BLaER1 treated with 17β-estradiol and CSF1 and Interleukin-3, amounts not matched to agents 10 nM and 100 nM (cell line): ENCODE data around the gene NFIX.

Experiments
- H3K27ac ChIP-seq, 11 experiments: shearing (Covaris generic); formaldehyde crosslinking; 2 replicates each; pipeline ENCODE4 v1.8.1; 2022
- H3K27me3 ChIP-seq, 11 experiments: shearing (Covaris generic); formaldehyde crosslinking; 2 replicates each; pipeline ENCODE4 v1.8.1; 2022
- H3K36me3 ChIP-seq, 11 experiments: shearing (Covaris generic); formaldehyde crosslinking; 2 replicates each; pipeline ENCODE4 v1.8.1; 2022
- H3K4me1 ChIP-seq, 10 experiments: shearing (Covaris generic); formaldehyde crosslinking; 2 replicates each; pipeline ENCODE4 v1.8.1; 2022
- H3K4me2 ChIP-seq, 11 experiments: shearing (Covaris generic); formaldehyde crosslinking; 2 replicates each; pipeline ENCODE4 v1.8.1; 2022
- H3K4me3 ChIP-seq, 10 experiments: shearing (Covaris generic); formaldehyde crosslinking; 2 replicates each; pipeline ENCODE4 v1.8.1; 2022
- H3K9ac ChIP-seq, 11 experiments: shearing (Covaris generic); formaldehyde crosslinking; 2 replicates each; pipeline ENCODE4 v1.8.1; 2022
- H3K9me3 ChIP-seq, 11 experiments: shearing (Covaris generic); formaldehyde crosslinking; replicated peaks in 1 of 11; 2 replicates each; pipeline ENCODE4 v1.8.1; 2022
- H4K20me1 ChIP-seq, 11 experiments: shearing (Covaris generic); formaldehyde crosslinking; 2 replicates each; pipeline ENCODE4 v1.8.1; 2022
- Cebpa-rat ChIP-seq, 11 experiments: shearing (Covaris generic); IDR thresholded peaks; 2 replicates each; pipeline ENCODE4 v1.8.1; 2022

The NFIX gene

DNA sequence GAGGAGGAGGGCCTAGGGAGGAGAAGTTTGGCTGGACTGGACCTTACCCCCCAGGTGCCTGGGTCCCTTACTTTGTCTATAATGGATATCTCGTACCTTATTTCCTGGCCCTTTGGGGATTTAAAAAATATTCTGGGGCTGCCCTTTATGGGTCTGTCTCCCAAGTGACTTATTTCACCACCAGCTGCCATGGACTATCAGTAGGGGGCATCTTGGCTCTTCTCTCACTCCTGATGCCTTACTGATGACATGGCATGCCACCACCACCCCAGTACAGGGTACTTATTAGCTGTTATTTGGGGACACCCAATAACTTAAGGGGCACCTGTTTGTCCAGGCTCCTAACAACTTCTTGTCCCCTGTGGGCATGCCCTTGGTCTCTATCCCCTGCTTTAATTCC, 38.0 kb downstream of the NFIX start:
- Histone ChIP-seq H3K4me2 (peak overlapping the region in 9 of 11 experiments; percentile 29 to 78 (median 70); a peak in 17 of 22 replicates), H3K27ac (peak overlapping the region in 2 of 11 experiments; percentile 8 to 54; a peak in 1 of 22 replicates), H3K9me3 (no peaks in the 10 kb centered on the region), H3K27me3 (no peaks in the 10 kb centered on the region), H3K36me3 (peaks cover 0 to 28% (median 0%) of the 10 kb centered on the region in 11 experiments; a peak in 5 of 22 replicates), H4K20me1 (peaks cover 0 to 88% (median 28%) of the 10 kb centered on the region in 11 experiments; a peak in 14 of 22 replicates), H3K9ac (peak overlapping the region in 2 of 11 experiments; percentile 7 to 58; a peak in 1 of 22 replicates), H3K4me1 (peaks cover 28 to 99% (median 86%) of the 10 kb centered on the region in 10 experiments), H3K4me3 (no peak overlapping the region)
- no peak for TF ChIP-seq Cebpa-rat (IDR thresholded peaks at IDR 0.05)

DNA sequence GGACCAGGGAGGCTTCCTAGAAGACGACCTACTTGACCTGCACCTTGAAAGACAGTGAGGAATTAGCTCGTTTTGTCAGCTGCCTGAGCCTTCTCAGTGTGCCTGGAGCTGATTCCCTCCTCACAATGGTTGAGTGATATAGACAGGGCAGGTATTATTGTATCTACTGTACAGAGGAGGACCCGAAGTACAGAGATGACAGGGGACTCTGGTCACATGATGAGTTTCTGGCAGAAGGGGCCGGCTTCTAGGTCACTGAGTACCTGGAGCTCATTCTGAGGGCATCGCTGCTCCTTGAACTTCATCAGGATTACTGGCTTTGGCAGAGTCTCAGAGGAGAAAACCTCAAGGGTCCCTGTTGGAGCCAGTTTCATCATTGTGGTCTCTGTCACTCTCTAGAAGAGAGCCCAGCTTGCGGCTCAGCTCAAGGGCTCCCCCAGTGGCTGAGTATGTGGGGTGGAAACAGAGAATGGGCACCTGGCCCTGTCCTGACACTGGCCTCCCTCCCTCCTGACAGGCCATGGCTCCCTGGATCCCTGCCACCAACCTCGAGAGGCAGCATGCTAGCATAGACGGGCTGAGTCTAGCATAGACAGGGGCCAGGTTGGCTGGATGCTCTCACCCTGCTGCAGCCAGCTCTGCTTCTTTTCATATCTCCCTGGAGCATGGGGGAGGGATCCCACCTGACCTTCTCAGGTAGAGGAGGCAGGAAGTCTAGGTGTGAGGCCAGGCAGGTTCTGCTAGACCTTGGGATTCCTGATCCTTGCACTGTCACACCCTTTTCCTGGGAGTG, 38.7 kb downstream of the NFIX start:
- Histone ChIP-seq H3K4me2 (peak overlapping the region in 10 of 11 experiments; percentile 15 to 78 (median 64); a peak in 20 of 22 replicates), H3K36me3 (peaks cover 0 to 22% (median 0%) of the 10 kb centered on the region in 11 experiments; a peak in 3 of 22 replicates), H3K9ac (peak overlapping the region in 2 of 11 experiments; percentile 2 to 7; a peak in 1 of 22 replicates), H3K27me3 (no peaks in the 10 kb centered on the region), H3K4me3 (no peak overlapping the region), H3K9me3 (no peaks in the 10 kb centered on the region), H3K4me1 (peaks cover 28 to 98% (median 79%) of the 10 kb centered on the region in 10 experiments), H3K27ac (0 out of 22 replicates have a peak overlapping the region, but pooled peaks of 2 of the 11 experiments have one; percentile 6 to 8), H4K20me1 (peaks cover 0 to 90% (median 35%) of the 10 kb centered on the region in 11 experiments; a peak in 14 of 22 replicates)
- TF ChIP-seq Cebpa-rat (IDR thresholded peaks at IDR 0.05): peak in 3 of 11 experiments; percentile 20 to 52 (median 46); a peak in 2 of 22 replicates

DNA sequence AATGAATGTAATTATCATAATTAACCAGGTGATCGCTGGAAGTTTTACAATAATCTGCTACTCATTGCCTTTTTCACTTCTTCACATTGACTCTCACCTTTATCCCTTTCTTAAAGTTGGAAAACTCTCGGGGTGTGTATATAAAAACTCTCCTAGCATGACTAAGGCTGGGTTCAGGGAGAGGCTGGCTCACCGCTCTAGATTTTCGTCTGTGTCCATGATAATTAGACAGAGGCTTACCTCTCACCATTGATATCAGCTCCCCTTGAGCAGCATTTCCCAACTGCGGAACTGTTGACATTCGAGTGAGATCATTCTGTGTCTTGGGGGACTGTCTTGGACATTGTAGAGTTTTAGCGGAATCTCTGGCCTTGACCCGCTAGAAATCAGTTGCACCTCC, 39.4 kb downstream of the NFIX start:
- no peaks in the 10 kb centered on the region for H3K9me3 ChIP-seq
- peak overlapping the region in 2 of 11 experiments; percentile 51 to 70; a peak in 2 of 22 replicates for H3K4me2 ChIP-seq
- no peak overlapping the region for H3K9ac ChIP-seq
- H4K20me1 ChIP-seq: peaks cover 0 to 93% (median 40%) of the 10 kb centered on the region in 11 experiments; a peak in 14 of 22 replicates
- peaks cover 28 to 98% (median 75%) of the 10 kb centered on the region in 10 experiments for H3K4me1 ChIP-seq
- TF ChIP-seq Cebpa-rat (IDR thresholded peaks at IDR 0.05): no peak
- H3K27ac ChIP-seq: no peak overlapping the region
- peaks cover 0 to 22% (median 0%) of the 10 kb centered on the region in 11 experiments; a peak in 3 of 22 replicates for H3K36me3 ChIP-seq
- H3K27me3 ChIP-seq: no peaks in the 10 kb centered on the region
- H3K4me3 ChIP-seq: no peak overlapping the region

DNA sequence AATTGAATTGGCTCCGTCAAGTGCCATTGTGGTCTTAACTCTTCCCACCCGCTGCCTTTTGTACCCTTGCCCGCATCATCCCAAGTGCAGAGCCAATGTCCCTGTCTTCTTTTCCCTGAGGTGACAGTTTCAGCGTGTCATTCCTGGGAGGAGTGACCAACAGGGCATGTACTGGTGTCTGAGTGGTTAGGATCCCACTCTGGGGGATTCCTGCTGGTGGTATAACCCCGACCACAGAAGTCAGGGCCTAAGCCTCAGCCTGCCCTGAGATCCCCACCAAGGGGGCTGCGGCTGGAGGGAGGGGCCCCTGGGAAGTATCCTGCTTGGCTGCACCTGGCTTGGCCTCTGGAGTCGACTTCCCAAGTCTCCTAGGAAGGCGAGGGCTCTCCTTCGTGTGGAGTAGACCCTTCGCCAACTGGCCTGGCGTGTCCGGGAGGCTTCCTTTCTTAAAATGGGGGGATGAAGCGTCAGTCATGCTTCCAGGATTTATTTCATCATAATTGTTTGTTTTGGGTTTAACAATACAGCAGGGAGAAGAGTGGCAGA, 40.6 kb downstream of the NFIX start:
- no peak overlapping the region for H3K4me3 ChIP-seq
- H3K4me2 ChIP-seq: peak overlapping the region in 9 of 11 experiments; percentile 62 to 89 (median 71); a peak in 18 of 22 replicates
- peaks cover 0 to 16% (median 0%) of the 10 kb centered on the region in 11 experiments; a peak in 4 of 22 replicates for H3K36me3 ChIP-seq
- H3K9ac ChIP-seq: peak overlapping the region in 2 of 11 experiments; percentile 16 to 37; a peak in 3 of 22 replicates
- peak overlapping the region in 3 of 11 experiments; percentile 2 to 31 (median 30); a peak in 4 of 22 replicates for H3K27ac ChIP-seq
- H3K9me3 ChIP-seq: no peaks in the 10 kb centered on the region
- H4K20me1 ChIP-seq: peaks cover 0 to 100% (median 51%) of the 10 kb centered on the region in 11 experiments; a peak in 14 of 22 replicates
- no peaks in the 10 kb centered on the region for H3K27me3 ChIP-seq
- no peak for TF ChIP-seq Cebpa-rat (IDR thresholded peaks at IDR 0.05)
- H3K4me1 ChIP-seq: peaks cover 28 to 95% (median 68%) of the 10 kb centered on the region in 10 experiments

DNA sequence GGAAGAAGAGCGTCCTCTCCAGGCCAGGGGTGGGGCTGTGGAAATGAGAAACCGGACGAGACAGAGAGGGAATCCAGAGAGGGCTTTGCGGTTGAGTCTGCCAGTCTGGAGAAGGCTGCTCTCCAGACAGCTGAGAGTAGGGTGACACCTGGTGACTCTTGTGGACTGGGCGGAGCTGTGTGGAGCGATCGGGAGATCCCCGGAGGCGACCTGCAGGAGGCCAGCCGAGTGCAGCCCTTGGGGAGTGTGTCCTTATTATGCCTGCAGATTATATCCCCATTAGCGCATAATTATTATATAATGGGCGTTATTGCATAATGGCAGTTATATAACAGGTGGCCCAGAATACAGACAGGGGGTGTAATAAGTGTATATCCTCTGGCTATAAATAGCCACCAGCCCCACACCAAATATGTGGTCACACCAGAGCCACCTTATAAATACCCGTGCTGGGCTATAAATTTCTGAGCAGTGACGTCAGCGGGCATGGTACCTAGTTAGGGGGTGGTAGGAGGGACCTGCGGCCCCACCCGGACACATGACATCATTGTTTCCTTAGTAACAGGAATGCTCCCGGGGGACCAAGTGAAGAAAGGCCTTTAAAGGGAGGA, 41.2 kb downstream of the NFIX start:
- H3K27ac ChIP-seq: peak overlapping the region in 6 of 11 experiments; percentile 1 to 60 (median 21); a peak in 7 of 22 replicates
- H3K4me1 ChIP-seq: peaks cover 26 to 94% (median 62%) of the 10 kb centered on the region in 10 experiments
- peak overlapping the region in 2 of 11 experiments; percentile 16 to 42; a peak in 3 of 22 replicates for H3K9ac ChIP-seq
- no peaks in the 10 kb centered on the region for H3K27me3 ChIP-seq
- no peak for TF ChIP-seq Cebpa-rat (IDR thresholded peaks at IDR 0.05)
- H3K4me2 ChIP-seq: peak overlapping the region; percentile 62 to 89 (median 71)
- H3K4me3 ChIP-seq: no peak overlapping the region
- H4K20me1 ChIP-seq: peaks cover 0 to 99% (median 51%) of the 10 kb centered on the region in 11 experiments; a peak in 14 of 22 replicates
- peaks cover 0 to 15% (median 0%) of the 10 kb centered on the region in 11 experiments; a peak in 4 of 22 replicates for H3K36me3 ChIP-seq
- no peaks in the 10 kb centered on the region for H3K9me3 ChIP-seq

DNA sequence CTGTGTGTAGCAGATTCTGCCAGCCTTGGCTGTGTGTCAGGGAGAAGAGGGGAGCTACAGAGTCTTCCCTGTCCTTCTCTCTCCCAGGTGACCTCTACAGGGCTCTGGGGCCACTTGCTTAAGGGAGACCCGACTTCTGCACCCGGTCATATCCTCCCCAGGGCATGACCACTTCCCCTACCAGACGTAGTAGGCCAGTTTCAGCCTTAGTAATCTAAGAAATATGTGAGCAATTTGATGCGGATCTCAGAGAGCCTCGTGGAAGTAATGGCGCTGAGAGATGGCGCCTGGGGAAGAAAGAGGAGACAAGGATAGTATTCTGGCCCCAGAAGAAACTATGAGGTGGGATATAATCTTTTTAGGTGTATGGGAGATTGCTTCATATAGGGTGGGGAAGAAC, 41.9 kb downstream of the NFIX start:
- H3K27me3 ChIP-seq: no peaks in the 10 kb centered on the region
- H3K9ac ChIP-seq: peak overlapping the region in 3 of 11 experiments; percentile 9 to 42 (median 35); a peak in 3 of 22 replicates
- H3K4me3 ChIP-seq: no peak overlapping the region
- TF ChIP-seq Cebpa-rat (IDR thresholded peaks at IDR 0.05): no peak
- peaks cover 19 to 88% (median 56%) of the 10 kb centered on the region in 10 experiments for H3K4me1 ChIP-seq
- peak overlapping the region; percentile 62 to 89 (median 71) for H3K4me2 ChIP-seq
- H4K20me1 ChIP-seq: peaks cover 0 to 95% (median 53%) of the 10 kb centered on the region in 11 experiments; a peak in 14 of 22 replicates
- H3K36me3 ChIP-seq: peaks cover 0 to 15% (median 0%) of the 10 kb centered on the region in 11 experiments; a peak in 4 of 22 replicates
- peak overlapping the region in 8 of 11 experiments; percentile 1 to 60 (median 6); a peak in 6 of 22 replicates for H3K27ac ChIP-seq
- H3K9me3 ChIP-seq: no peaks in the 10 kb centered on the region

DNA sequence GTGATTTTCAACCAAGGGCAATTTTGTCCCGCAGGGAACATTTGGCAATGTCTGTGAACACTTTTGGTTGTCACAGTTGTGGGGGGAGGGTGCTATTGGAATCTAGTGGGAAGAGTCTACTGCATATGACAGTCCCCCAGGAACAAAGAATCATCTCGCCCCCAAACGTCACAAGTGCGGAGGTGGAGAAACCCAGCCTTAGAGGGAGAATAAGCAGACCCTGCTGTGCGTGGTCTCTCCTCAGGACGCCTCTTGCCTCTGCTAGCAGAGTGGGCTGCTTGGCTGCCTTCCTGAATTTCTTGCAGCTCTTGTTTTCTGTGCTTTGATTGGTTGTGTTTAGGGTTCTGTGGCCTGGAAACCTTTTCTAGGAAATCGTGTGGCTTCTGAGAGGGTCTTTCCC, 42.5 kb downstream of the NFIX start:
- no peak for TF ChIP-seq Cebpa-rat (IDR thresholded peaks at IDR 0.05)
- Histone ChIP-seq H4K20me1 (peaks cover 0 to 93% (median 54%) of the 10 kb centered on the region in 11 experiments; a peak in 14 of 22 replicates), H3K9ac (peak overlapping the region in 1 of 11 experiments; percentile 28; a peak in 1 of 22 replicates), H3K4me2 (peak overlapping the region; percentile 62 to 89 (median 71)), H3K36me3 (peaks cover 0 to 15% (median 0%) of the 10 kb centered on the region in 11 experiments; a peak in 4 of 22 replicates), H3K27ac (peak overlapping the region in 4 of 11 experiments; percentile 2 to 60 (median 20); a peak in 3 of 22 replicates), H3K4me1 (peaks cover 17 to 88% (median 55%) of the 10 kb centered on the region in 10 experiments), H3K4me3 (no peak overlapping the region), H3K9me3 (no peaks in the 10 kb centered on the region), H3K27me3 (no peaks in the 10 kb centered on the region)
